GM18858 (cell line): ENCODE measurements around the gene NTNG1.
"Not testable (repeated sequence)": the region's sequence is repeated elsewhere in the genome, so short reads cannot be mapped to it uniquely, and the experiment has no call there.

Experiments
- ATAC-seq: cut with Tn5 transposase; IDR thresholded peaks from one replicate; pipeline ENCODE4 v1.9.1; 2021; ENCODE audit not compliant: unreplicated experiment

The NTNG1 gene

DNA sequence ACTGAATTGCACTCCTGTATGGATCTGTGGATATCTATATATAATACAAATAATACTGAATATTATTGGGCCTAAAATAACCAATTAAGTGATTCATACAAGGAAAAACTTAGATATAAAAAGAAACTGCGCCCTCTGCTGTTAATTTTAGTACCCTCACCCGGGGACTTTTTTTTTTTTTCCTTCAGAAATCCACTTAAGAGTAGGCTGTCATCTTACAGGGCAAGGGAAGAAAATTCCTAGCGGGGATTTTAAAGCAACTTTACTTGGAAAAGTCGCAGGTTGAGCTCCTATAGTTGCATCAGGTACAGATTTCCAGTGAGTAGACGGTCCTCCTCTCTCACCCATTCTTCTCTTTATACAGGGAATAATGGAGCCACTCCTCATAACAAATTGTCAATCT, 1.3 kb downstream of the NTNG1 start:
- ATAC-seq, result no peak

DNA sequence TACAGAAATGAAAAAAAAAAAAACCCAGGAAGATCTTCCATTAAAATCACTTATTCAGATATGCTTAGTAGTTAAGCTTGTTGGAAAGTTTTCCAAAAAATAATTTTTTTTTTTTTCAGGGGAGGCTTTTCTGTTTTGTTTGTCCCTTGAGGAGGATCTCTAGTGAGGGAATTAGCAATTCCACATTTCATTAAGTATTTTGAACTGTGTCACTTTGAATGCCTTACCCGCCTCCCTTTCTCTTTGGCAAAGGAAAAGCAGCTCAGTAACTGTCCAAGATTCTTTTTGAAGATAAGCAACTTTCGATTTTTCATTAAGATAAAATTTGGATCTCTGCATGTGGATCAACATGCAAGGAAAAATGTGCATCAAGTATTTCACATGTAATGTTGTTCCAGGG, 1.8 kb downstream of the NTNG1 start:
- no peak for ATAC-seq

DNA sequence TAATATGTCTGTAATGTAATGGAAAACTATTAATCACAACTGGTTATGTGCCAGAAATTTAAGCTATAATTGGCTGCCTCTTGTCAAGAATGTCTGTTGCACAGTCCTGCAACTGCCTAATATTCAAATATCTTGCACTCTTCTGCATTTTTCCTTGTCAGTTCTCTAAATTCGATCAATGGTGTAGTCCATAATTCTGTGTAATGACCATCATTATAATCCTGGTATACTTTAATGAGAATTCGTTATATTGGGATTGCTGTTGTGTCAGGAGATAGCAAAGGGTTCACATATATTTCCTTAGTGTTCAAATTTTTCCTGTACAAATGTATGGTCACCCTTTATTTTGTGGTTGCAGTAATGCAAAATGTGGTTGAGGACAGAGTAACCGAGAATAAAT, 4.8 kb downstream of the NTNG1 start:
- ATAC-seq, result no peak

DNA sequence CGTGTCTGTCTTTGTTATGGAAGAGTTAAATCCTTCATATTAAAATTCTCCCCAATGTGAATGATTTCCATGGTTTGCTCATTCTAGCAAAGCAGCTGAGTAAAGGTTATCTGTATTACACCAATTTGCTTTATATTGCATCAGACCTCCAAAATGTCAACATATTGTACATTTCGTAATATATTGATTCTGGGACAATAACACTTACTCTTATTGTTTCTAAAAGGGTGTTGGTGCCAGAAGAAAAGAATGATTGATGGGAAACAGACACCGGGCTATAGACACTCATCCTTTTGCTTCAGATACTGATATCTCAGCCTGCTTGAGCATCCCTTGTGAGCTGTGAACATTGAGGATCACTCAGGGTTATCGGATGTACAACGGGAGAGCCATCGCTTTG, 7.0 kb downstream of the NTNG1 start:
- no peak for ATAC-seq

DNA sequence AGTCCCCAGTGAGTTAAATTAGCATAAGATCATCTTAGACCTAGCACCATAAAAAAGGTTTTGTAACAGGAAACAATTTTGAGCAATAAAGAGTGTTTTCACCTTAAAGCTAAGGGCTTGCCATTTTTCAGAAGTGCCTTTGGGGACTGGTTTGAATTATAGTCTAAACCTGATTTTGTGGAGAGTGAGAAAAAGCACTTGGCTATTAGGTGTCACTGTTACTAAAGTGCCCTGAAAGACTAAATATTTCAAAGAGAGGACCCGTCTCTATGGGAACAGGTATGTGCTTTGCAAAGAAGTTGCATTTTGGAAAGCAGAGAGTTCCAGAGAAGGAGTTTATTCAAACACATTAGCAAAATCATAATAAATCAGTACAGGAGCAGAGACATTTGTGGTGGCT, 9.1 kb downstream of the NTNG1 start:
- ATAC-seq, result no peak

DNA sequence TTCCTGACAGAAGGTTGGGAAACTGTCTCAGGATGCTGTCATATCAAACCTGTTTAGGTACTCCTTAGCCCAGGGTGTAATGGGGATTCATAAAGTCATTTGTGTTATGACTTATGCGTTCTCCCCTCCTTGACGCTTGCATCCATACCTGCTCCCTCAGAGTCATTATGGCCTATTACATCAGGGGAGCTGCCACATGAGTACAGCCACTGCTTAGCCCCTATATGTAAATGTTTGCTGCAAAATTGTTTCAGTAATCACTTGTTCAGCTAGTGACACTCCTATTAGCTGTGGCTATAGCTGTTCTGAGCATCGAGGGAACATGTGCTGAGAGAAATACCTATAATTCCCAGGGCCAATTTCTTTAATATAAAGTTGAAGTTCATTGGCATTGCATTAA, 10.5 kb downstream of the NTNG1 start:
- ATAC-seq, result no peak

DNA sequence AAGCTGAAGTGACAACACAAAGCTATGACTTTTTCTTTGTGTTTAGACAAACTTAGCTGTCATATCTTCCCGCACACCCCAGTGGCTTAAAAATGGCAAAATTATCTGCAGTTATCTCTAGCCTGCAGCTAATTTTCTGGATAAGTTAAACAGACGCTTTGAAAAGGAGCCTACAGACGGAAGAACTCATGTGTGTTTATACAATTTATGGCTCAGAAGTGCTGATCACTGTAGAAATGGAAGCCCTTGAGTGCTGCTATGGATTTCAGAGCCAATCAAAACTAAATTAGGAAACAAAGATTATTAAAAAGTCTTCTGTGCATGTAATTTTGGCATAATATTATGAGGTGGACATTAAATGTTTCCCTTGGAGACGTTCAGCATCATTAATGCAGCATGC, 11.6 kb downstream of the NTNG1 start:
- ATAC-seq, result no peak

DNA sequence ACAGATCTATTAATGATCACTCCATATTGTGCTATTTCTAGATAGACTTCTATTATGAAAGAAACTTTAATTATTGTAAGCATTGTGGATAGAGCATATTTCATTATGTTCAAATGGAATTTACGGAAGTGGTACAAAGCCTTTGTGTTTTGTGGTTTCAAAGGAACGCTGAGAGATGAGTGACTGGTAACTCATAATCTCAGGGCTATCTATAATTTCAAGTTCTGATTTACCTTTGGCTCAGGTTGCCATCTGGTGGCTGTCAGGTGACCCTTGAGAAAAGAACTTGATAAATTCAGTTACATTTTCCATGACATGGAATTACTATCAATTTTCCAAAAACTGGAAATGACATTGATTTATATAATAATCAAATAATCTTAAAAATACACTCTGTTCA, 12.2 kb downstream of the NTNG1 start:
- no peak for ATAC-seq

DNA sequence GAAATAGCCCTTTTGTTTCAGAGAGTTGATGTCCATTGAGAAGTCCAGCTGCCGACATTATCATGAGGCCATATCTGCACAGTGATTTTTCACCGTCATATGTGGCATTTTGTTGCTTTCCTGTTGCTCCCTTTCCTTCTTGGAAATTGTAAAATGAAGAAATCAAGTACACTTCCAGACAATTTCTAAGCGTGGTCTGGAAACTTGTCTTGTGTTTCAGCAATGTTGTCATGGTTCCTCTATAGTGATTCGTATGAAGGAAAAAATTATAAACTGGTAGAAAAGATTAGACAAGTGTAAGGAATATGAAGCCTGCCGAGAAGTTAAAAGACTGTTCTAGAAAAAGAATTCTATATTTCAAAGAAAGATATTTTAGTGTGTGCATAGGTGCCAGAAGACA, 17.7 kb downstream of the NTNG1 start:
- ATAC-seq, result no peak

DNA sequence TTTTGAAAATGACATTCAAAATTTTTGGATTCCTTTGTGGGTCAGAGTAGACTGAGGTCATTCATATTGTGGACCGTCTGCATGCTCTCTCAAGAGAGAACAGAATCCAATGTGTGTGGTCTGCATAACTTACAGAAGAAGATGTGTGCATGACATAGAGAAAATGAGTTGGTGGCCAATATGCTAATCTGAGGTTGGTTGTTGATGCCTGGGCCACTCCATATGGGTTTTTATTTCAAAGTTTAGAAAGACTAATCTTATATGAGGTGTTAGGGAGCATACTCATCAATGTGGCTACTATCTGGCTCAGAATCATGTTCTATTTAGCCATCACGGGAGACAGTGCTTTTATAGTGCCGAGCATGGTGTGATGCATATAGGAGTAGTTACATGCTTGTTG, 18.2 kb downstream of the NTNG1 start:
- no peak for ATAC-seq

DNA sequence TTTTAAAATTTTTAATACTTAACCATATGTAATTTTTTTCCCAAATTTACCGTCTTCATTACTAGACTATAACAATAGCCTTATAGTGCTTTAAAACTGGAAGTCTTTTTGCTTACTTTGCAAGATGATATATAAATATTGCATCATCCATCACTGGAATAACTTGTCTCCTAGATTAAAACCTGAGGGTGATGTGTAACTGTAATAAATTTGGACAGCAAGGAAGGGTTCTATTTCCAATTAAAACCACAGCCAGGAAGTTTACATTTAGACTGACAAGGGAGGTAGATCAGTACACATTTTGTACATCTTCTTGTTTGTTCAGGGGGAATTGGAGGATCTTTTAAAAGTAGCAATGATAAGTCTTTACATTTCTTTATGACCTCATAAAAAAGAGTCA, 21.9 kb downstream of the NTNG1 start:
- no peak for ATAC-seq

DNA sequence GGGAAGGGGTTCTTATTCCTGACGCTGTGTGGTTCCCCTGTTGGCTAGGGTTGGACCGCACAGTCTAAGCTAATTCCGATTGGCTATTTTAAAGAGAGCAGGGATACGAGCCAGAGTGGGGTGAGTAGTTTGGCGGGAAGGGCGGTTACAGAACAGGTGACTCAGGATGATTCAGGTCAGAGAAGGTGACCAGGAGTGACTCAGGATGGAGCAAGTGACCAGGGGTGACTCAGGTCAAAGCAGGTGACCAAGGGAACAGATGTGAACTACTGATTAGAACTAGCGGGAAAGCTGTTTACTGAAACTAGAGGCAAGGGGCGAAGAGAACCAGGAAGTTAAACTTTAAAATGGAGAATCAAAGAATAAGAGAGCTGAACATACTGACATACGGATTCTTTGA, 24.1 kb downstream of the NTNG1 start:
- ATAC-seq, result not testable (repeated sequence)

DNA sequence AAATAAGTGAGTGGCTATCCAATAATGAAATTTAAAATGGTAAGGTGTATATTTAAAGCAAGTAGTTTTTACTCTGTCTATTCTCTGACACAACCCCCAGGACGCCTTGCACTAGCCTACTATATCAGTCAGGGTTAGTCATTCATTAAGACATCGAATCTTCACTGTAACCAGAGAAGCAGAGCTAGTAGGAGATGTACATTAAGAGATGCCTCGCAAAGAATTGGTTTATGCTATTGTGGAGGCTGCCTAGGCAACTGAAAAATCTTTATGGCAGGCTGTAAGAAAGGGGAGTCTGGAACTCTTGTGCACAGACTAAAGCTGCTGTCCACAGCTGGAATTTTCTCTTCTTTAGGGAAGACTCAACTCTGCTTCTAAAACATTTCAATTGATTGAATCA, 28.8 kb downstream of the NTNG1 start:
- no peak for ATAC-seq

DNA sequence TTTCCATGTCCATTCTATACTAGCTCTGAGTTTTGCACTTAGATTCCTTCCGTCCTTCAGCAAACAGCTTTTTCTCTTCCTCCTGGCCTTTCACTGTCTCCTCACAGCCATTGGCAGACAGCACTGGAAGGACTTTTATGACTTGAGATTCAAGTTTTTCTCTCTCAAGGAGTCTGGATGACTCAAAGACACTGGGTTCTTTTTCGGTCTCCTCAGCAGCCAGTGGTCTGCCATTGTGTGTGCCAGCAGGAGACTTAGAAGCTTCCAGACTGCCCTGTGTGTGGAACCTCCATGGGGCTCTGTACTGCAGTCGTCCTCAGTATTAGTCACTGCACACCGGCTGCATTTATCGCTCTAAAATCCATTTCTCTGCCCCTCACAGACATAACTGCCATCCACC, 30.5 kb downstream of the NTNG1 start:
- ATAC-seq, result no peak

DNA sequence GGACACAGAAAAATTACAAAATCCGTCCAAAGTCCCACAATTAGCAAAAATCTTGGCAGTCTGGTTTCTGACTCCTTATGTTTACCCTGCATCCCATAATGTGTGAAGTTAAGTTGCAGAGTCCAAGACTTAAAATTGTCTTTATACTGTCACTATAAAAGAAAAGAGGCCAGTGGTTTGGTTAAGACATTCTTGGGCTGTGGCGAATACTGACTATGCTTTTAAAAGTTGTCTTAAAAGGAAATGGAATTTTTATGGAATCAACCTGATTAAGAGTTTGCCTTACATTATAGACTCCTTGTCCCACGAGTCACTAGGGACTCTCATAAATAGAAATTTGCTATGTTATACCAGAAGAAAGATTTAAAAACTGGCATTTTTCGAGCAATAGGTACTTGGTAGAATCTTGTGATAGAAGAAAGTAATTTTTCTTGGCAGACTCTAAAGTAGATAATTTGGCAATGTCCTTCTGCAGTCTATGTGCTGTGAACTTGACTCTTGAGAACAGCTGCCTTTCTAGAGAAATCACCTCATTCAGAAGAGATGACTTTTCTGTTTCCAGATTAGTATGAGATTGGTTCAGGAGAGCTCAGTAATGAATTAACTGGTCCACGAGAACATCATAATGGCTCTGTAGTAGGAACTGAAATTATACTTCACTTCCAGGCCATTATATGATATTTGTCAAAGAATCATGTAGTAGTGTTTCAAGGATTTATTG, 31.8 kb downstream of the NTNG1 start:
- ATAC-seq, result no peak

DNA sequence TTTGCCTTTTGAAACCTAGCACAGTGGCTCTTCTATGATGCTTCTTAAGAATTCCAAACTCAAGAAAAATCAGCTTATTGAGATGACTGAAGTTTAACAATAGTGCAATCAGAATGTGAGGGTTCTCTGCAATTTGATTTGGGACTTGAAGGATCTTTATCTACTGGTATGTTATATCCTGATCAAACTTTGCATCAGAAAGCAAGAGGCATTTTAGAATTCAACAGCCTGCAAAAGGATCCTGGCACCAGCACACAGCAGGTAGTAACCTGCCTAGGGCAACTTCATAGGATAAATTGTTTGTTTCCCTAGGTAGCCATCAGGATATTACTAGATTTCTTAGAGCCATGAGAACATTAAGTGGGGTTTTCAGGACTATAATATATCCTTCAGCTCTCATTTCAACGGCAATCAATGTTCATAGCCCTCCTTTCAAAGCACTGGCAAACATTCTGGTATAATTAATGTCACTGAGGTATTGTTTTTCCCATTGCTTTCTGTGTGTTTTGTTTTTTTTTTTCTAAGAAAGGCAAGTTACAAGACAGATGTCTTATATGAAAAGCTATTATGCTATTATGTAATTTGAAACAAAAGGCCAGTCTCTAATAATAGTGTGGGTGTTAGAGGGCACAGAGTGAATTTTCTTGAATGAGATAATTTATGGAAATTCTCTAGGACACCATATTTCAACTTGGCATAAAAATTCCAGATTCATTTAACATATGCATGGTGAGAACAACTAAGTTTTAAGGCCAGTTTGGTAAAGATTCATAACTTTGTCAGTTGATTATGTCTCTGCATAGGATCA, 34.5 kb downstream of the NTNG1 start:
- no peak for ATAC-seq

DNA sequence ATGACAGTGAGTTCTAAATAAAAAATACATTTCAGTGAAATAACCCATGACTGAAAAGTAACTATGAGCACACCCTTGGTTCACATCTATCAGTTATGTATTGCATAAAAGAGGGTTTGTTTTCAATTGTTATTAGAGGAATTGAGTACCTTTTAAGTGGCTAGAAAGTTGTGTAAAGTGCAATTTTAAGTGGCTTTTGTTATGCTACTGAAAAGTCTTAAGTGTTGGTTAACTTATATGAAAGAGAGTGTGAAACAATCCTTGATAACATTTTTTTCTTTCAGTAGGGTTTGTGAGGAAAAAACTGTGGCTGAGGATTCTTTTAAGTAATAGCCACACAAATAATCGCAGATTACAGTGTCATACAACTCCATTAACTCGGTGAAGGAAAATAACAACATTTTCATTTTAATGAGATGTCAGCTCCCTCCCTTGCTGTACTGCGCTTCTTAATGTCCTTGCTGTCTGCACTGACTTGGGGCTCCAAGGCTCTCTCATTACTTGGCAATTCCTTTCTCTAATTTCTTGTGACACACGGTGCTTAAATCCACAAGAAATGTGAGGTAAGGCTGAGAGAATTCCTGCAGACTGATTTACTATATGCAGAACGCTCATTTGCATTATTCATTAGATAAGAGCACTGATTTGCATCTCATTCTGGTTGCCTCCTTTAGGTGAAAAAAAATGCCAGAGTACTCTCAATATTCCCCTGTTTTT, 40.6 kb downstream of the NTNG1 start:
- ATAC-seq, result no peak

DNA sequence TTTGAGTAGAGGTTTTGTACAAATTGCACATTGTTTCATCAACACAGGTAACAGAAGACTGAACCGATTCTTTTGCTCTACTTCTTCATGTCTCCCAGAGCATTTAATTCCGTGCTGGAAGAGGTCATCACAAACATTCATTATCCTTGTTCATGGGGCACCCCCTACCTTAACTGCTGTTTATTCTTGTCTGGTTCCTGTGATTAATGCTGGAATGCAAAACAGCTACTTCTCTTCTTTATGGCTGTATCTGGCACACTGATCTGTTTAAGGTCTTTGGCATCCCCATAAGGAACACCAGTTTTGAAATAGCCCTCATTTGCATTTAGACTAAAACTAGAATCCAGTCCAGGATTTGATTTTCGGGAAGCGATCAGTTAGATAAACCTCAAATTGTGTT, 42.2 kb downstream of the NTNG1 start:
- ATAC-seq, result no peak

DNA sequence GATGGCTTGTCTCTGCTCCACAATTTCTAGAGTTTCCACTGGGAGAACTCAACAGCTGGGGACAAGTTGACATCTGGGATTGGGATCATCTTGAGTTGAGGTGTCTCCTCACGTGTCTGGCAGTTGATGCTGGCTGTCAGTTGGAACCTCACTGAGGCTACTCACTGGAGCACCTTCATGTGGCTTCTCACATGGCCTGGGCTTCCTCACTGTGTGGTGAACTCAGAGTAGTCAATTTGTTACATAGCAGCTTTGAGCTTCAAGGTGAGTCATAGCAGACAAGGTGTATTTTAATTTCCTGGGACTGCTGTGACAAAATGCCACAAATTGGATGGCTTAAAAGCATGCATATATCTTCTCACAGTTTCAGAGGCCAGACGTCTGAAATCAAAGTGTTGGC, 44.0 kb downstream of the NTNG1 start:
- no peak for ATAC-seq

DNA sequence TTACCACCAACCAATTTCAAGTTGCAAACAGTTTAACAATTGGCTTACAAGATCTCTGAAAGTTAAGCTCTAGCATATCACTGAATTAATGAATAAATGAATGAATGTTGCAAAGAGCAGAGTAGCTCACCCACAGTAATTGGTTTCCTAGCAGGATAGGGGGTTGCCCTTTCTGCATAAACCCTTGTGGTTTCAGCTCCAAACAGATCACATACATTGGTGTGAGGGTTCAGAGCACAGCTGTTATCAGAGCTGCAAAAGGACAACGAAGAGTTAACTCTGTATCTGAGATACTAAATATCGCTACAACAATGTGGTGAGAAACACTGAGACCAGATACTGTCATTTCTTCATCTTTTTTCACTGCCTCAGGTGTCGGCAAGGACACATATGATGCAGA, 46.6 kb downstream of the NTNG1 start:
- no peak for ATAC-seq

DNA sequence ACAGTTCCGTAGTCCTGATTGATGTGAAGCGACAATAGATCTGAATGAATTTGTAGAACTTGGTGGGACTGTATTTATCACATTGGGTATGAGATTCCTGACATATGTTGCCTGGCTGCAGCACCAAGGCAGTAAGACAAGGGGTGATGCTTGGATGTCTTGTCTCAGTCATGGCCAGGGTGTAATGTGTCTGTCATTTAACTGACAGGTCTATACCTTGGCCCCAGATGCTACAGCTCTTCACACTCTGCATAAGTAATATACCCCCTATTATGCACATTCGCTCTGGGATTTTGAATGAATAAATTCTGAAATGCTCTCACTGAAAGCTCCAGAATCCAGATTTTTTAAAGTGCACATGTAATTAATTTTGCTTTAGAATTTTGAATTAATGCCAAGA, 47.3 kb downstream of the NTNG1 start:
- ATAC-seq, result no peak

DNA sequence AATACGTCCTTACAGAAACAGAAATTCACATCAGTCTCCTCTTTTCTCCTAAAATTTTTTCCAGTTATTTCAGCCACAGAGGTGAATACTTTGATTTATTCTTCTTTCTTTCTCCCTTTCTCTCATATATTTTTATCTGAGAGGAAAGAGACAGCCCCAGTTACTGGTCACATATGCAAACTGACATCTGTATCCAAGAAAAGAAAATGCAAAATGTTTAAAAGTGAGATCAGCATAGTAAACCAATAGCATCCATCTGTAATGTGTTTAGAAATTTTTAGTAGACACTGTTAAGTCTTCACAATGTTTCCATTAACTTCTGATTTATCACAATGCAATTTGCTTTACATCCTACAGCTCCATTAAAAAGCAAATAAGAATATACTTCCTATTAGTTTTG, 53.5 kb downstream of the NTNG1 start:
- no peak for ATAC-seq
